Fibroblast of villous mesenchyme (primary cell): ENCODE data around the gene HEXD. TPM values are rescaled to one million over a fixed set of nuclear protein-coding genes. Genes with fewer than 3 reads are reported as not detected.
"Not testable (repeated sequence)": the region's sequence is repeated elsewhere in the genome, so short reads cannot be mapped to it uniquely, and the experiment has no call there.

Experiments
- DNase-seq: peaks from one replicate; pipeline ENCODE4 v3.0.0-alpha.2; 2010; ENCODE audit warnings: low read depth
- H3K4me3 ChIP-seq: 2 replicates; pipeline ENCODE4 v1.5.1; 2011; ENCODE audit warnings: low read depth, mild to moderate bottlenecking, low read length
- total RNA-seq: library from RNA; depleted of rRNA; stranded (reverse); fragments of >200 nt; gene quantifications from 2 replicates; pipeline ENCODE4 v1.2.3, GENCODE V29; 2012
- TF ChIP-seq, protein P1 (sequence below): IDR thresholded peaks from 2 replicates; pipeline ENCODE4 v1.5.1; 2012; ENCODE audit warnings: low read depth, mild to moderate bottlenecking, low read length; ENCODE audit not compliant: insufficient read depth

HEXD gene
- total RNA-seq, 1 donor = 12.5 TPM

DNA sequence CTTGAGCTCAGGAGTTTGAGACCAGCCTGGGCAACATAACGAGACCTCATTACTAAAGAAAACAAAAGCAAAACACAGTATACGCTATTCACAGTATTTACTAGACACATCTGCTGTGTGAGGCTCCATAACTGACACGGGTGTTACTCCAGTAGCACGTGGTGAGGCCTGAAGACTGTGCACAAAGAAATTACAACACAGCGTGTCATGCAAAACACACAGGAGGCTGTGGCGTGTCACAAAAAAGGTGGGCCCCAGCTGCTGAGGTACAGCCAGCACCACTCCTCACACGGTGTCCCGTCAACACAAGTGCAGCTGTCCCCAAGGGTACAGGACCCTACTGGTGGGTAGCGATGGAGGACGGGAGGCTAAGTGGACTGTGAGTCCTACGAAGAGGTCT, 29.7 kb downstream of the HEXD start:
- no peak for DNase-seq
- H3K4me3 ChIP-seq = no peak overlapping the region
- TF ChIP-seq, protein P1, sequence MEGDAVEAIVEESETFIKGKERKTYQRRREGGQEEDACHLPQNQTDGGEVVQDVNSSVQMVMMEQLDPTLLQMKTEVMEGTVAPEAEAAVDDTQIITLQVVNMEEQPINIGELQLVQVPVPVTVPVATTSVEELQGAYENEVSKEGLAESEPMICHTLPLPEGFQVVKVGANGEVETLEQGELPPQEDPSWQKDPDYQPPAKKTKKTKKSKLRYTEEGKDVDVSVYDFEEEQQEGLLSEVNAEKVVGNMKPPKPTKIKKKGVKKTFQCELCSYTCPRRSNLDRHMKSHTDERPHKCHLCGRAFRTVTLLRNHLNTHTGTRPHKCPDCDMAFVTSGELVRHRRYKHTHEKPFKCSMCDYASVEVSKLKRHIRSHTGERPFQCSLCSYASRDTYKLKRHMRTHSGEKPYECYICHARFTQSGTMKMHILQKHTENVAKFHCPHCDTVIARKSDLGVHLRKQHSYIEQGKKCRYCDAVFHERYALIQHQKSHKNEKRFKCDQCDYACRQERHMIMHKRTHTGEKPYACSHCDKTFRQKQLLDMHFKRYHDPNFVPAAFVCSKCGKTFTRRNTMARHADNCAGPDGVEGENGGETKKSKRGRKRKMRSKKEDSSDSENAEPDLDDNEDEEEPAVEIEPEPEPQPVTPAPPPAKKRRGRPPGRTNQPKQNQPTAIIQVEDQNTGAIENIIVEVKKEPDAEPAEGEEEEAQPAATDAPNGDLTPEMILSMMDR = no peak

DNA sequence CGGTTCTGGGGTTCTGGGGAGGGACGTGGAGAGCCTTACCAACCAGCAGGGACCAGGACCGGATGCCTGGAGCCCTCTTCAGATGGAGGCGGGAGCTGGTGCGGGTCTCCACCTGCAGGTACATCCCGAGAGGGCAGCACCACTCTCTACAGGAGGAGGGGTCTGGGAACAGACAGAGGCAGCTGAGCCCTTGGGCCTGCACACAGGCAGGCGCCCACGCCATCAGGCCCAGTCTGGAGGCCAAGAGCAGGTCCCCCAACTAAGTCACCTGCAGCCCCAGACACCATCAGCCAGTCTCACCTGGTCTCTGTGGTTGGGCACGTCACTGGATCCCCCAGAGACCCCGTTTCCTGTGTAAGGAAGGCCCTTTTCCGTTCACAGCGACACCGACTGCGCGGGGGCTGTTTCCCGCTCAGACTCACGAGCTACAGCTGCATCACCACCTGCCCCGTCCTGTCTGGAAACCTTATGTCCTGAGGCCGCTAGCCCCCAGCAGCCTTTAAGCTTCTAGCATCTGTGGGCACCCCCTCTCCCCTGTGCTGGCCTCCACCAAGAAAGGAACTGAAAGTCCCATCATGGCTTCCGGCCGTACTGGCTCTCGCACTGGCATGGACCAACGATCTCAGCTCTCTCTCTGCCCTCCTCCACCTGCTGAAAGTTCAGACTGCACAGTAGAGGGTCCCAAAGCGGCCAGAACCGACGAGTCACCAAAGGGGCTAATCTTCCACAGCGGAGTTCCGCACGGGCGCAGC, 31.2 kb downstream of the HEXD start:
- no peak for DNase-seq
- peak overlapping the region; percentile 88 for H3K4me3 ChIP-seq
- TF ChIP-seq, protein P1 = no peak

DNA sequence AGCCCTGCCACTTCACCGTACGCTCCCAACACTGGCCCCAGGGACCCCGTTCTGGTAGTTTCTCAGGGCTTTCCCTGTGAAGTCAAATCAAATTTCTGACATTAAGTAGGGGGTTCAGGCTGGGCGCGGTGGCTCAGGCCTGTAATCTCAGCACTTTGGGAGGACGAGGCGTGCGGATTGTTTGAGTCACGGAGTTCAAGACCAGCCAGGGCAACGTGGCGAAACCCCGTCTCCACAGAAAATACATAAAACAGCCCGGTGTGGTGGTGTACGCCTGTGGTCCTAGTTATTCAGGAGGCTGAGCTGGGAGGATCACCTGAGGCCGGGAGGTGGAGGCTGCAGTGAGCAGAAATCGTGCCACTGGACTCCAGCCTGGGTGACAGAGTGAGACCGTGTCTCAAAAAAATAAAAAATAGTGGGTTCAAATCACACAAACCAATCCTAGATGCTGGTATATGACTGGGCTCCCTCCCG, 31.8 kb downstream of the HEXD start:
- TF ChIP-seq, protein P1 = no peak
- peak overlapping the region; percentile 88 for H3K4me3 ChIP-seq
- DNase-seq = no peak

DNA sequence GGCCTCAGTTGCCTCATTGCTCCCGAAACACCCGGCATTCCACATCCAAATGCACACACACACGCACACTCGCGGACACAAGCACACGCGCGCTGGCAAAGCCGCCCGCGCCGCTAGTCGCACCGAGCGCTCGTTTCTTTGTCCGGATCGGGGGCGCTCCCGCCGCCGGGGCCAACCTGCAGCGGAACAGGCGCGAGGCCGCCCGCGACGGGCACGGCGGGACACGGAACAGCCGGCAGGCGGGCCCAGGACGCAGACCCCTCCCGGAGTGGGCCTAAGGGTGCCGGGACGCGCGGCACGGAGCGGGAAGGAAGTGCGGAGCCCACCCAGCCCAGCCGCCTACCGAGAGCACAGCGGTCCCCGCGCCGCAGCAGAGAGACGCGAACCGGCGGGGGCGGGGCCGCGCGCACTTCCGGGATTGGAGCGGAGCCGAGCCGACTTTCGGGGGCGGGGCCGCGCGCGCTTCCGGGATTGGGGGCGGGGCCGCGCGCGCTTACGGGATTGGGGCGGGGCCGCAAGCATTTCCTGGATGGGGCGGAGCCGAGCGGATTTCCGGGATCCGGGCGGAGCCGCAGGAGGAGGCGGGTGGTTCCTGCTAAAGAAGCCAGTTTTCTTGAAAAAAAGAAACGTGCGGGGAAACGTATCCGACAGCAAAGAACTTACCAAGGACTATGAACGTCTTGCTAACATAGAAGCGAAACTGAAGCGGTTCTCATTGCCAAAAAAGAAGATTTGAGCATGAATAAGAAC, 32.4 kb downstream of the HEXD start, which contains the start of gene CYBC1:
Gene CYBC1 (minus strand): TSS at position 396 of the 750 bp plus-strand sequence. CDS start 1,498 bp downstream, outside the sequence.
- H3K4me3 ChIP-seq = peak within 1 kb of the TSS; percentile 88
- TF ChIP-seq, protein P1 = peak; percentile 1
- DNase-seq = peak; percentile 95

DNA sequence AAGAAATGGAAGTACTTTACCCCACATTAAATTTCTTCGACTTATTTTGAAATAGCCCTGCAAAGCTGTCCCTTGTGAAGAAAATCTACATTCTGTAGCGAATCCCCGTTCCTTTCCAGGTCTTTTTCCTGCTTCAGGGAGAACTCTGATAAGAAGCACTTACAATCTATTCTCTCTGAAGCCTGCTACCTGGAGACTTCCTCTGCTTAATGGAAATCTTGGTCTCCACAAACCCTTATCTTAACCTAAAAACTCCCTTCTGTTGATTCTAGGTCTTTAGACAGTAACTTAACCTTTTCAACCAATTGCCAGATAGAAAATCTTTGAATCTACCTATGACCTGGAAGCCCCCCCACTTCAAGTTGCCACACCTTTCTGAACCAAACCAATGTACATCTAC, 34.0 kb downstream of the HEXD start:
- H3K4me3 ChIP-seq = no peak overlapping the region
- DNase-seq = no peak
- TF ChIP-seq, protein P1 = no peak

DNA sequence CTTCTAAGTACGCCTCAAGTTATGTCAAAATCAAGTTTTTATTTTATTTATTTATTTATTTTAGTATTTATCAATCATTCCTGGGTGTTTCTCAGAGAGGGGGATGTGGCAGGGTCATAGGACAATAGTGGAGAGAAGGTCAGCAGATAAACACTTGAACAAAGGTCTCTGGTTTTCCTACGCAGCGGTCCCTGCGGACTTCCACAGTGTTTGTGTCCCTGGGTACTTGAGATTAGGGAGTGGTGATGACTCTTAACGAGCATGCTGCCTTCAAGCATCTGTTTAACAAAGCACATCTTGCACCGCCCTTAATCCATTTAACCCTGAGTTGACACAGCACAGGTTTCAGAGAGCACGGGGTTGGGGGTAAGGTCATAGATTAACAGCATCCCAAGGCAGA, 35.0 kb downstream of the HEXD start:
- H3K4me3 ChIP-seq = not testable (repeated sequence)

DNA sequence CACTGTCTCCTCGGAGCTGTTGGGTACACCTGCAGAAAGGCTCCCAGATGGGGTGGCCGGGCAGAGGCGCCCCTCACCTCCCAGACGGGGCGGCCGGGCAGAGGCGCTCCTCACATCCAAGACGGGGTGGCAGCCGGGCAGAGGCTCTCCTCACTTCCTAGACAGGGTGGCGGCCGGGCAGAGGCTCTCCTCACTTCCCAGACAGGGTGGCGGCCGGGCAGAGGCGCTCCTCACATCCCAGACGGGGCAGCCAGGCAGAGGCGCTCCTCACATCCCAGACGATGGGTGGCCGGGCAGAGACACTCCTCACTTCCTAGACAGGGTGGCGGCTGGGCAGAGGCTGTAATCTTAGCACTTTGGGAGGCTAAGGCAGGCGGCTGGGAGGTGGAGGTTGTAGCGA, 35.6 kb downstream of the HEXD start:
- not testable (repeated sequence) for DNase-seq, H3K4me3 ChIP-seq

More for the DNA sequence above, 35.0 kb downstream of the HEXD start:
- not testable (repeated sequence) for DNase-seq
